HCT116 (cell line): ENCODE data around the gene SOX15. TPM values are rescaled to one million over a fixed set of nuclear protein-coding genes. Genes with fewer than 3 reads are reported as not detected.

ENCODE experiments used
- ATAC-seq: fragments of 200-7000 bp; cut with Tn5 transposase; 2 replicates; pipeline ENCODE4 v1.9.1; 2020; ENCODE audit warnings: mild to moderate bottlenecking, moderate library complexity
- BruUV-seq: library from RNA; stranded (reverse); fragments of 400-500 nt; replicated peaks from 2 replicates; lab custom pipeline; 2021; lab: Mats Ljungman, UMichigan
- CTCF ChIA-PET: fragments of 300-600 bp; sonication (Branson Sonifier 250); formaldehyde crosslinking; loops from one replicate; lab custom pipeline; 2021; ENCODE audit warnings: antibody characterized with exemption; lab: Charles Lee
- POLR2A ChIA-PET: fragments of 300-600, 350-600 bp; sonication (Branson Sonifier 250); formaldehyde crosslinking; loops from one replicate; lab custom pipeline; 2021; ENCODE audit warnings: antibody characterized with exemption; lab: Charles Lee
- RAD21 ChIA-PET, 2 experiments: fragments of 300-600 bp; sonication (Branson Sonifier 250); formaldehyde crosslinking; loops; one replicate each; lab custom pipeline; 2023; ENCODE audit warnings: low total read pairs in 2 of 2; ENCODE audit not compliant: uncharacterized antibody in 2 of 2, unreplicated experiment in 2 of 2, low non-redundant PET in 1 of 2; lab: Charles Lee
- DNase-seq: peaks from one replicate; pipeline ENCODE4 v3.0.0-alpha.2; 2010; ENCODE audit warnings: low read depth, low spot score
- H2AFZ ChIP-seq: fragments of 200-600 bp; shearing (Covaris generic), sonication (generic); 2 replicates; pipeline ENCODE4 v1.6.1; 2017; ENCODE audit warnings: low read depth, mixed run types, mixed read lengths, antibody characterized with exemption, low read length; ENCODE audit not compliant: poor library complexity, severe bottlenecking
- H3K27ac ChIP-seq: 2 replicates; pipeline ENCODE4 v1.5.1; 2012; ENCODE audit warnings: low read depth, low read length
- H3K27me3 ChIP-seq: fragments of 200-600 bp; sonication (generic); 2 replicates; pipeline ENCODE4 v1.6.1; 2016; ENCODE audit warnings: mixed run types, low read length, mixed read lengths; ENCODE audit not compliant: insufficient read depth
- H3K36me3 ChIP-seq, 2 experiments: fragments of 200-500 bp in 1 of 2; fragments of 200-600 bp in 1 of 2; sonication (Bioruptor generic) in 1 of 2; sonication (generic) in 1 of 2; 2 replicates each; pipeline versions ENCODE4 v1.5.1 to v1.6.1; 2014 to 2016; ENCODE audit warnings: low read length in 2 of 2, inconsistent platforms in 1 of 2, mixed read lengths in 1 of 2, mixed run types in 1 of 2; ENCODE audit not compliant: insufficient read depth in 2 of 2, control insufficient read depth in 1 of 2
- H3K4me1 ChIP-seq, 2 experiments: fragments of 200-600 bp in 1 of 2; sonication (generic) in 1 of 2; 2 replicates each; pipeline versions ENCODE4 v1.5.1 to v1.6.1; 2012 to 2017; ENCODE audit warnings: low read length in 2 of 2, inconsistent platforms in 1 of 2, mild to moderate bottlenecking in 1 of 2, mixed read lengths in 1 of 2, mixed run types in 1 of 2, moderate library complexity in 1 of 2; ENCODE audit not compliant: insufficient read depth in 2 of 2, control insufficient read depth in 1 of 2
- H3K4me2 ChIP-seq: fragments of 200-600 bp; sonication (generic); 2 replicates; pipeline ENCODE4 v1.6.1; 2017; ENCODE audit warnings: mixed run types, low read length, mixed read lengths
- H3K4me3 ChIP-seq, 2 experiments: fragments of 200-600 bp in 1 of 2; sonication (generic) in 1 of 2; replicated peaks in 1 of 2; 2 replicates each; pipeline ENCODE4 v1.5.1; 2011 to 2016; ENCODE audit warnings: low read length in 2 of 2, control low read depth in 1 of 2, low read depth in 1 of 2, mild to moderate bottlenecking in 1 of 2, mixed read lengths in 1 of 2, mixed run types in 1 of 2
- H3K79me2 ChIP-seq: fragments of 200-600 bp; sonication (generic); 2 replicates; pipeline ENCODE4 v1.6.1; 2017; ENCODE audit warnings: mild to moderate bottlenecking, mixed run types, low read length, moderate library complexity, mixed read lengths; ENCODE audit not compliant: insufficient read depth
- H3K9ac ChIP-seq: fragments of 200-600 bp; sonication (generic); 2 replicates; pipeline ENCODE4 v1.6.1; 2016; ENCODE audit warnings: low read length, mixed read lengths
- H3K9me2 ChIP-seq: fragments of 200-600 bp; sonication (generic), shearing (Covaris generic); 2 replicates; pipeline ENCODE4 v1.6.1; 2017; ENCODE audit warnings: mixed run types, mild to moderate bottlenecking, moderate library complexity; ENCODE audit not compliant: insufficient read depth
- H3K9me3 ChIP-seq, 2 experiments: fragments of 200-500 bp in 1 of 2; fragments of 200-600 bp in 1 of 2; sonication (Bioruptor generic) in 1 of 2; sonication (generic) in 1 of 2; 2 replicates each; pipeline ENCODE4 v1.6.1; 2014 to 2017; ENCODE audit warnings: low read length in 2 of 2, mixed read lengths in 2 of 2, inconsistent platforms in 1 of 2, low read depth in 1 of 2, mild to moderate bottlenecking in 1 of 2, mixed run types in 1 of 2, moderate library complexity in 1 of 2; ENCODE audit not compliant: control insufficient read depth in 1 of 2, insufficient read depth in 1 of 2
- H4K20me1 ChIP-seq: fragments of 200-600 bp; sonication (generic), shearing (Covaris generic); 2 replicates; pipeline ENCODE4 v1.6.1; 2017; ENCODE audit warnings: mixed run types, mild to moderate bottlenecking, moderate library complexity; ENCODE audit not compliant: insufficient read depth
- EZH2 ChIP-seq: fragments of 200-600 bp; sonication (generic); IDR thresholded peaks from 2 replicates; pipeline ENCODE4 v1.6.1; 2017; ENCODE audit warnings: antibody characterized with exemption, mixed run types
- FOSL1 ChIP-seq: IDR thresholded peaks from 2 replicates; pipeline ENCODE4 v1.6.1; 2012; ENCODE audit warnings: low read depth
- JUND ChIP-seq: IDR thresholded peaks from 2 replicates; pipeline ENCODE4 v1.6.1; 2012
- POLR2A ChIP-seq: IDR thresholded peaks from 2 replicates; pipeline ENCODE4 v1.7.0; 2011; ENCODE audit warnings: borderline replicate concordance; ENCODE audit not compliant: insufficient read depth, insufficient read length; ENCODE audit errors: extremely low read depth
- RAD21 ChIP-seq: IDR thresholded peaks from 2 replicates; pipeline ENCODE4 v1.6.1; 2012; ENCODE audit warnings: low read depth, mild to moderate bottlenecking
- SIN3A ChIP-seq: IDR thresholded peaks from 2 replicates; pipeline ENCODE4 v1.6.1; 2012; ENCODE audit warnings: low read depth
- SRF ChIP-seq: IDR thresholded peaks from 2 replicates; pipeline ENCODE4 v1.6.1; 2012; ENCODE audit warnings: low read depth
- TCF7L2 ChIP-seq: IDR thresholded peaks from 2 replicates; pipeline ENCODE4 v1.7.0; 2011; ENCODE audit warnings: borderline replicate concordance, inconsistent platforms; ENCODE audit not compliant: insufficient read depth, insufficient read length; ENCODE audit errors: extremely low read depth
- ZNF274 ChIP-seq: fragments of 200-500 bp; sonication (Bioruptor generic); IDR thresholded peaks from 2 replicates; pipeline ENCODE4 v1.6.1; 2014; ENCODE audit warnings: mild to moderate bottlenecking, low read depth, low read length, inconsistent platforms
- intact Hi-C: fragments of 100-400 bp; cut with micrococcal nuclease; formaldehyde crosslinking; loops from 2 replicates; pipeline ENCODE4 v1.10.0; 2022
- total RNA-seq: library from RNA; stranded (reverse); gene quantifications from one replicate; pipeline ENCODE4 v1.2.1, GENCODE V29; 2021; ENCODE audit not compliant: unreplicated experiment

Gene SOX15
- total RNA-seq, 1 experiment from 2014 or later: 0.69 TPM

GRCh38 chr17:7588553-7589203, 1.2 kb downstream of the SOX15 start (continued):
- no peak for TF ChIP-seq POLR2A
- TF ChIP-seq SIN3A: no peak
- no peak for TF ChIP-seq ZNF274
- TF ChIP-seq FOSL1: no peak
- TF ChIP-seq JUND: no peak
- no peak for TF ChIP-seq RAD21
- TF ChIP-seq SRF: no peak

GRCh38 chr17:7587420-7588151, 2.3 kb downstream of the SOX15 start:
- no peaks in the 10 kb centered on the region for H3K9me2 ChIP-seq
- no peak overlapping the region for H3K4me3 ChIP-seq
- H4K20me1 ChIP-seq: no peaks in the 10 kb centered on the region
- RAD21 ChIA-PET: interaction anchor here in 1 of 2 experiments (0.9 kb wide), 1 partner anchor 45 kb away, joined by 3 read pairs; no protein-coding TSS in a partner anchor
- no peak overlapping the region for H3K4me2 ChIP-seq
- no peaks in the 10 kb centered on the region for H3K9me3 ChIP-seq
- CTCF ChIA-PET: interaction anchor here (0.6 to 4.9 kb wide), 4 partner anchors 12 to 100 kb away, joined by 3 to 39 read pairs (median 4); partner anchors contain the start of genes TP53 and WRAP53
- H3K27ac ChIP-seq: peak overlapping the region; percentile 53
- intact Hi-C loops: no loop called here
- peaks cover 8 to 42% of the 10 kb centered on the region in 2 experiments for H3K4me1 ChIP-seq
- no peak for DNase-seq
- H3K27me3 ChIP-seq: no peaks in the 10 kb centered on the region
- no TSS peak for BruUV-seq
- H3K9ac ChIP-seq: no peak overlapping the region
- POLR2A ChIA-PET: interaction anchor here (0.8 kb wide), 1 partner anchor 100 kb away, joined by 3 read pairs; the partner anchor contains the start of gene TP53
- no peak for TF ChIP-seq EZH2
- no peak for TF ChIP-seq TCF7L2
- ATAC-seq: no peak
- no peak overlapping the region for H2AFZ ChIP-seq
- peaks cover 37% of the 10 kb centered on the region for H3K79me2 ChIP-seq
- H3K36me3 ChIP-seq: peaks cover 15 to 34% of the 10 kb centered on the region in 2 experiments; a peak in 3 of 4 replicates
